DND-41 (cell line): Measurements from ENCODE around the gene FBN1.

ENCODE experiments used
- EZH2 ChIP-seq: IDR thresholded peaks from 3 replicates; pipeline ENCODE4 v1.6.1; 2012; ENCODE audit warnings: borderline replicate concordance, low read depth, mild to moderate bottlenecking, moderate library complexity, low read length, inconsistent platforms; ENCODE audit not compliant: severe bottlenecking
- TF ChIP-seq, protein P1 (sequence below): IDR thresholded peaks from 2 replicates; pipeline ENCODE4 v1.5.1; 2012; ENCODE audit warnings: borderline replicate concordance, low read length, moderate library complexity, mild to moderate bottlenecking; ENCODE audit not compliant: poor library complexity, severe bottlenecking; ENCODE audit errors: extremely low read depth

GRCh38 chr15:48559285-48559684, 86.2 kb downstream of the FBN1 start:
- TF ChIP-seq, protein P1, sequence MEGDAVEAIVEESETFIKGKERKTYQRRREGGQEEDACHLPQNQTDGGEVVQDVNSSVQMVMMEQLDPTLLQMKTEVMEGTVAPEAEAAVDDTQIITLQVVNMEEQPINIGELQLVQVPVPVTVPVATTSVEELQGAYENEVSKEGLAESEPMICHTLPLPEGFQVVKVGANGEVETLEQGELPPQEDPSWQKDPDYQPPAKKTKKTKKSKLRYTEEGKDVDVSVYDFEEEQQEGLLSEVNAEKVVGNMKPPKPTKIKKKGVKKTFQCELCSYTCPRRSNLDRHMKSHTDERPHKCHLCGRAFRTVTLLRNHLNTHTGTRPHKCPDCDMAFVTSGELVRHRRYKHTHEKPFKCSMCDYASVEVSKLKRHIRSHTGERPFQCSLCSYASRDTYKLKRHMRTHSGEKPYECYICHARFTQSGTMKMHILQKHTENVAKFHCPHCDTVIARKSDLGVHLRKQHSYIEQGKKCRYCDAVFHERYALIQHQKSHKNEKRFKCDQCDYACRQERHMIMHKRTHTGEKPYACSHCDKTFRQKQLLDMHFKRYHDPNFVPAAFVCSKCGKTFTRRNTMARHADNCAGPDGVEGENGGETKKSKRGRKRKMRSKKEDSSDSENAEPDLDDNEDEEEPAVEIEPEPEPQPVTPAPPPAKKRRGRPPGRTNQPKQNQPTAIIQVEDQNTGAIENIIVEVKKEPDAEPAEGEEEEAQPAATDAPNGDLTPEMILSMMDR, result no peak
- no peak for TF ChIP-seq EZH2
